NCI-H526 (cell line): Measurements from ENCODE around the gene DHX36.
A peak's percentile ranks its signal among the peaks of the same experiment; 100 is the strongest.

ENCODE experiments used
- DNase-seq, 2 experiments: peaks; one replicate each; lab custom pipeline; 2025; lab: John Stamatoyannopoulos, UW

Gene DHX36, protein sequence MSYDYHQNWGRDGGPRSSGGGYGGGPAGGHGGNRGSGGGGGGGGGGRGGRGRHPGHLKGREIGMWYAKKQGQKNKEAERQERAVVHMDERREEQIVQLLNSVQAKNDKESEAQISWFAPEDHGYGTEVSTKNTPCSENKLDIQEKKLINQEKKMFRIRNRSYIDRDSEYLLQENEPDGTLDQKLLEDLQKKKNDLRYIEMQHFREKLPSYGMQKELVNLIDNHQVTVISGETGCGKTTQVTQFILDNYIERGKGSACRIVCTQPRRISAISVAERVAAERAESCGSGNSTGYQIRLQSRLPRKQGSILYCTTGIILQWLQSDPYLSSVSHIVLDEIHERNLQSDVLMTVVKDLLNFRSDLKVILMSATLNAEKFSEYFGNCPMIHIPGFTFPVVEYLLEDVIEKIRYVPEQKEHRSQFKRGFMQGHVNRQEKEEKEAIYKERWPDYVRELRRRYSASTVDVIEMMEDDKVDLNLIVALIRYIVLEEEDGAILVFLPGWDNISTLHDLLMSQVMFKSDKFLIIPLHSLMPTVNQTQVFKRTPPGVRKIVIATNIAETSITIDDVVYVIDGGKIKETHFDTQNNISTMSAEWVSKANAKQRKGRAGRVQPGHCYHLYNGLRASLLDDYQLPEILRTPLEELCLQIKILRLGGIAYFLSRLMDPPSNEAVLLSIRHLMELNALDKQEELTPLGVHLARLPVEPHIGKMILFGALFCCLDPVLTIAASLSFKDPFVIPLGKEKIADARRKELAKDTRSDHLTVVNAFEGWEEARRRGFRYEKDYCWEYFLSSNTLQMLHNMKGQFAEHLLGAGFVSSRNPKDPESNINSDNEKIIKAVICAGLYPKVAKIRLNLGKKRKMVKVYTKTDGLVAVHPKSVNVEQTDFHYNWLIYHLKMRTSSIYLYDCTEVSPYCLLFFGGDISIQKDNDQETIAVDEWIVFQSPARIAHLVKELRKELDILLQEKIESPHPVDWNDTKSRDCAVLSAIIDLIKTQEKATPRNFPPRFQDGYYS

DNA sequence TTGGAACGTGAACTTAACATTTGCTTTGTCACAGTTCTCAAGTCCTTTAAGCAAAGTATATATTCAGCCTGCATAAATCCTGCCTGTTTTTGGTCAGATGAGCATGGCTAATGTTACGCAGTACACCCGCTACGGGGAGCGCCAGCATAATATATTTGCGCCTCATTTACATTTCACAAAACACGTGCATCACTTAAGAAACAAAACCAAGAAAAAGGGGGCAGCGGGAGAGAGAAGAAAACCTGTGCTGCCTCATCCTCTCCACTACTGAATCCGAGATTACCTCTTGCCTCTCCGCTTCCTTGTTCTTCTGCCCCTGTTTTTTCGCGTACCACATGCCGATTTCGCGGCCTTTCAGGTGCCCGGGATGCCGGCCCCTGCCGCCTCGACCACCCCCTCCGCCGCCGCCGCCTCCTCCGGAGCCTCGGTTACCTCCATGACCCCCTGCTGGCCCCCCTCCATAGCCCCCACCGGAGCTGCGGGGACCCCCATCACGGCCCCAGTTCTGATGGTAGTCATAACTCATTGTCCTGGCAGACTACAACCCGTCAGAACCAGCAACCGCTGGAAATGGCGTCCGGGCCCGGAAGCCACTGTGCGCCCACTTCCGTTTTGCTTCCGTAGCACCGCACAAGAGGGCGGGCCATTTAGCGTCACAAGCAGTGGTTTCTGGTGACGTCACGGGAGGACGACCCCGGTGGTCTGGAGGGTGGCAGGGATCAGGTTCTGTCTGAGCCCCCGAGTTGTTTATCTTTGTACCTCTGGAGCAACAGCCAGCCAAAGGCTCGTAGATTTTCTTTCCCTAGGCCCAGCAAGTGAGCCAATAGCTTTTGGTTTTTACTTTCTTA is at the start of gene DHX36:
Gene DHX36 (minus strand): TSS at position 597 of the 848 bp plus-strand sequence. CDS start 71 bp downstream, at position 526.
- peak; percentile 91 to 98 for DNase-seq

DNA sequence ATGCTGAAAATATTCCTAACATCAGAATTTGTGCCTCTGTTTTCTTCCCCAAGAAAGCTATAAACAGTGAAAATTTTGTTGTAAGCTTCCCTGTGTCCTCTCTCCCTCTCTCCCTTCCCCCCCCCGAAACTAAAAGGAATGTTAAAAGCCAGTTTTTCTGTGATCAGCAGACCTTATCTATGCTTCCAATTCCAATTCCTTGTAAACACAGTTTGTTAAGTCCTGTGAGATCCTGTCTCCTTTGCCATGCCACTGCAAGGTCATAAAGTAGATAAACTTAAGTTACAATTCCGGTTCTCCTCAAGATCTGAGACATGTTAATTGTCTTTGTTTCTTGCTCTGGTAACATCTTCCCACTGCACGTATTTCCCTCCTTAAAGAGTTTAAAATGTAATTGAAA is 42.9 kb upstream of the DHX36 start:
- DNase-seq: no peak

DNA sequence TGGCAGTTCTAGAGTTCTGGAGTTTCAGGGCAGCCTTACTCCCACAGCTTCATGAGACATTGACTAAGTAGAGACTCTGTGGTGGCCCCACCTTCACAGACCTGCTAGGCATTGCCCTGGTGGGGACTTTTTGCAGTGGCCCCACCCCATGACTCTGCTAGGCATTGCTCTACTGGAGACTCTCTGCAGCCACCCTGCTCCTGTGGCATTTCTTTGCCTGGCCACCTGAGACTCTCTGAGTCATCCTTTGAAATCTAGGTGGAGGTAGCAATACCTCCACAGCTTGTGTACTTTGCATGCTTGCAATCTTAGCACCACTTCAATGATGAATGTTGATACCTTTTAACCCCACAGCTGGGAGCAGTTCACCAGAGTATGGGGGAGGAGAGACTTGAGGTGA is 40.6 kb upstream of the DHX36 start:
- no peak for DNase-seq

DNA sequence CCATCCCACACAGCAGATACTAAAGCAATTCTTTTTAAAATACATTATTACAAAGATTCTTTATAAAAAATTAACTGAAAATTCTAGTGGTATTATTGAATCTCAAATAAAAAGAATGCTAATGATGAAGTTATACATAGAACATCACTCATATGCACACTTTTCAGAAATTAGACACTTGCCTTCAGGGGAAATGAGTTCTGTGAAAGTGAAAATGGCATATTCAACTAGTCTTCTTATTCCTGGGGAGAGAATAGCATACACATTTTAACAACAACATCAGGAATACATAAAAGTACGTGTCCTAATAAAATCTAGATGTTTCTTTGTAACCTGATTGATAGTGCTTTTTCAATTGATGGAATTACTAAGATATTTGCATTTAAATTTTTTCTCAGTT is 36.8 kb upstream of the DHX36 start:
- no peak for DNase-seq

DNA sequence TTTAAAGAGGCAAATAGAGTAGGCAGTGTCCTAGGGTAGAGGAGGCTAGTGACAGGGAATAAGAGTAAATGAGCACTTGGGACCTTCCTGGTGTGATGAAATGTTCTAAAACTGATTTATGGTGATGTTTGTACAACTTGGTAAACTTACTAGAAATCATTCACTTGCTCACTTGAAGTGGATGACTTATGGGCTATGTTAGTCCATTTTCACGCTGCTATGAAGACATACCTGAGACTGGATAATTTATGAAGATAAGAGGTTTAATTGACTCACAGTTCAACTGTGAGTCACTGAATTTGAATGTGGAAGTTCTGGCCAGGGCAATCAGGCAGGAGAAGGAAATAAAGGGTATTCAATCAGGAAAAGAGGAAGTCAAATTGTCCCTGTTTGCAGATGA is 31.7 kb upstream of the DHX36 start:
- no peak for DNase-seq

DNA sequence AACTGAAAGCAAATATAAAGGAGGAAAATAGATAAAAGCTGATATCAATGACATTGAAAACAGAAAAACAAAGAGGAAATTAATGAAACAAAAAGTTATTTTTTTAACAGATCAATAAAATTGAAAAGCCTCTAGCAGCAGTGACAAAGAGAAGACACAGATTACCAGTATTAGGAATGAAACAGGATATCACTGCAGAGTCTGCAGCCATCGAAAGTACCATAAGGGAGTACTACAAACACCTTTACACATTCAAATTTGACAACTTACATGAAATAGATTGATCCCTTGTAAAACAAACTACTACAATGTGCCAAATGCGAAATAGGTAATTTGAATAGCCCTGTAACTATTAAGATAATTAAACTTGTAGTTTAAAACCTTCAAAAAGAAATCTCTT is 24.9 kb upstream of the DHX36 start:
- no peak for DNase-seq

DNA sequence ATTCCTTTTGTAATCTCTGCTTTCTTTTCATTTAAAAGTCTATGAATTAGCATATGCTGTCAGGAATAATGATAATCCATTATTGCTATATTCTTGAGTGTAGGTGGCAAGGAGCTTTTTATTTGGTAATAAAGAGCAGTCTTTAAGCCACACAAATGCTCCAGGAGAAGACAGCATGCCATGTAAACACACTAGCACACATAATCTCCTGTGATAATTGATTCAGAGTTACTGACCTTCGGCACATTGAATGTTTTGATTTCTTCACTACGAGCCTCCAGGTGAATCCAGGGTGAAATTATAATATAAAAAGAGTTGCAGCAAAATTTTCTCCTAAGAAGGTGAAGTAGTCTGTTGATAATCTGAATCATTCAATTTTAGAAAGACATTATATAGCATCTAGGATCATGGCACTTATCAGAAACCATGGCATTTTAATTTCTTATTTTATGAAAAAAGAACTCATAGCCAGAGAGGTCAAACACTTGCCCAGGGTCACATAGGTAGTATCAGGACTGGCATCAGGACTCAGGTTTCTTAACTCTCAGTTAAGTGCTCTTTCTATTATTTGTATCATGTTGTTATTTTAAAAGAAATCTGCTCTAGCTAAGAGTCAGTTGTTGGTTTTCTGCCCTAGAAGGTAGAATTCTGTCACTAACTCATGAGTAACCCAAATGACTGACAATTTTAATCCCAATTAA is 21.3 kb upstream of the DHX36 start:
- DNase-seq: no peak

DNA sequence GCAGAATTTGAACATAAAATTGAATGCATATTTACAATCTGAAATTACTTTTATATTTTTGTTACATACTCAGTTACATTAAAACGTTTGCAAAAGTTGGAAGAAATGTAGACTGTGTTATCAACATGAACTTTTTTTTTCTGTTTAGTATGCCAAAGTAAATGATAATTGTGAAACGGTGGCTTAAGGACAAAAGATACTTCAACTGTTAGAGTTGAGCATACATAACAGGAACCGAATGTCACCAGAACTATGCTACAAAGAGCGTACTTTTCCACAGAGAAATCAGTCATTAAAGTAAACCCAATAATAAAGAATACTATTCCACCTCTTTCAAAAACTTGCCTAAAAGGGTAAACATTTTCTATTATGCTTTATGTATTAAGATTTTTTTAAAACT is 14.3 kb upstream of the DHX36 start:
- DNase-seq: no peak

DNA sequence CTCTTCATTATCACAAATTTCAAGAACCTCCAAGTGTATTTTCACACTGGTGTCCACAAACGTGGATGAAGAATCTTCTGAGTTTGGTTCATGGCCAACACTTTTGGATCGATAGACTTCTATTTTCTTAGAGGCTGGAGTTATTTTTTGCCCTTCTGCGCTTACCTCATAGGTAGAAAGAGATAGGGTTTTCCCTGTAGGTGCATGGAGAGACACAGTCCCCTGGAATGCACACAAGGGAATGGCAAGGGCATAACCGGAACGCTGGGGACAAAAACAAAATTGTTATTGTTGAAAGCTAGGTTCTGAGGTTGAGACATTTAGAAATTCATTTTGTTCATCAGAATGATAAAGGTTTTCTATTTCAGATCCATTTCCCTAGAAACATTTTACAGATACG is 13.7 kb upstream of the DHX36 start:
- no peak for DNase-seq

DNA sequence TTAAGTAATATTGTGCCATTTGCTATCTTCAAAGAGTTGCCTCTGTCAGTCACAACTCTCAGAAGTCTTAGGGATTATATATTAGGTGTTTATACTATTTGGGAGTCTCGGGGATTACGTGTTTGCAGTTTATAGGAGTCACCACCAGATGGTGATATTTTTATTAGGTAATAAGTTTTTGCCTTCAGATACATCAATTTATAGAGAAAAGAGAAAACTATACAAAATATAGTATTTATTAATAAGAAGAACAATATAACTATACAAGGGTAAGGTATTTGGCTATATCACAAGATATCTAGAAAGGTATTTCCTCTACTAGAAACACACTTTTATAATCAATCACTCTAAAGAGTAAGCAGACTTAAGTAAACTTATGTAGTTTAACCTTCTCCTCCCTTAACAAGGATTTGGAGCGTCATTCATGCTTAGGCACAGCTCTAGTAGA is 10.7 kb upstream of the DHX36 start:
- DNase-seq: peak; percentile 21 to 79

DNA sequence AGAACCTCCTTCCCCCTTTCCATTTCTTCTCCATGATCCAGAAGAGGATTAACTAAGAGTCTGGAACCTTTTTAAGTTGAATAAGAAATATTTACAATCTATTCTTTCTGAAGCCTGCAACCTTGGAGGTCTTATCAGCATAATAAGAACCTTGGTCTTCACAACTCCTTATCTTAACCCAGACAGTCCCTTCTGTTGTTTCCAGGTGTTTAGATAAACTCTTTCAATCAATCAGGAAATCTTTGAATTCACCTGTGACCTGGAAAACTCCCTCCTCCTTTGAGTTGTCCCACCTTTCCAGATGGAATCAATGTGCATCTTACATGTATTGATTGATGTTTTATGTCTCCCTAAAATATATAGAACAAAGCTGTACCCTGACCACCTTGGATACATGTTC is 3.6 kb upstream of the DHX36 start:
- DNase-seq: no peak

DNA sequence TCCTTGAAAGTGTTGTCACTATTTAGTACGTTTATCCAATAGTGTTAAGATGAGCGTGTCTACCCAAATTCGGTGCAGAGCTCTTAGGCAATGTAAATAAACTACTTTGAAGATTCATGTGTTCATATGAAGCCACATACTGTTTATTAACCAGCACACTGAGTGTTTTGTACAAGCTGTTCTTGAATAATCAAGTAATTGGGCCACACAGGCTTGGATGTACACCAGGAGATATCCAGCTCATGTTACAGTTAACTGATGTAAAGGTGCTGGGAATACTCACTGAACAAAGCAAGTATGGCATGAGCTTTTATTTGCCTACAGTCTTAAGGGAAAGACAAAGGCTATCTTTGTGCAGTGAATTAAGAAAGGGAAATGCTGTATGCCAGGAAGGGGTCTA is 632 bp upstream of the DHX36 start:
- peak; percentile 90 to 98 for DNase-seq

DNA sequence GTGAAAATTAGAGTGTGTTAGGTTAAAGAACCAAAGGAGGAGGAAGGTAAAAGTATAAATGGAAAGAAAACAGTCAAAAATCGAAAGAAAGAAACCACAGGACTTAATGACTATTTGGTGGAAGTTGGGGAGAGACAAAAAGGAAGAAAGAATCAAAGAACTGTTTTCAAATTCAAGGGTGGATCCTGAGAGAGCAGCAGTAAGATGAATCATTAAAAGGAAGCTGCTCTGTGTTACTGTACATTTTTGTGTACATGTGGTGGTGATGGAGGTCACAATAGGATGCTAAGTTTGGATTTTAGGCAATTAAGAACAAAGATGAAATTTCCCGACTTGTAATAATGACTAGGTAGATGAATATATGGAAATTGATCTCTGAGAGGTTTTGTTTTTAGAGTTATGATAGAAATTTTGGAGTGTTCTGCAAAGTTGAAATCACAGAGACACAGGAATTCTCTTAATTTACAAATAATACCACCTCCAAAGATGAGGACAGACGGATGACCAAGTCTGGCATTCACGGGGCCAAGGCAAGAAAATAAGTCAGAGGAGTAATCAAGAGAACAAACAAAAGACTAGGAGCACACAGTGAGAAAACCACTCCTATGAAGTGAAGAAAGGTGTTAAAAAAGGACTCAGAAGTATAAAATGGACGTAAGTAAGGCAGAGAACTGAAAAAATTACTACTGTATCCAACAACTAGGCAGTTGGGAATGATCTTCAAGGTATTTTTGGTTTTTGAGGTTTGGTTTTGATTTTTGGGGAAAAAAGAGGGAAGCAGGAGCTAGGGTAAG is 7.1 kb downstream of the DHX36 start:
- DNase-seq: no peak

DNA sequence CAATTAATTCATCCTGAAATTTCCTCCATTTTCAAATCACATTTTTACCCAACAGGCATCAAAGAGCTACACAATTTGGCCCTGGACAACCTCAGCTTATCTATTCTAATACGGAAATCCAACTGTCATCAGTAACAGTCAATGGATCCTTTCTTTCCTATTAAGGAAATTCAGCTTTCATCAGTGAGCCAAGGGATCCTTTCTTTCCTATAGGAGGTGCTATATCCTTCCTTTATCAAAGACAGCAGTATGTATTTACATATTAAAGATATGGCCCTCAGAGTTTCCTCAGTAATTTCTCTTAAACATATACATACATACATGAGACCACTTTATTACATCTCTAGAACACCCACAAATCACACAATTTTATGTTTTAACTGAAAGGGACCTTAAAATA is 10.1 kb downstream of the DHX36 start:
- peak; percentile 14 to 42 for DNase-seq

DNA sequence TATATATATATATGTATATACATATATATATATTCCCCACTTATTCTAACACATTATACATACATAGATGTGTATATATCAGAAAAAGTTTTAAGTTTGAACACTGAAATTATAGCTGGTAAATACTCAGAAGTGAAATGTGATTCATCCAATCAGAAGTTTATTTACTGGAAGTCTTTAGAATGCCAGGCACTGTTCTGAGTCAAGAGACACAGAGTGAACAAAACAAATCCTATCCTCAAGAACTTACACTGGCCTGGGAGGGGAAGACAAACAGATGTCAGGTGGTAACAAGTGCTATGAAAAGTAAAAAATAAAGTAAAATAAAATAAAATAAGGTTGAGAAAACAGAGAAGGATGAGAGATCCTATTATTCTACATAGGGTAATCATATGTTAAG is 13.4 kb downstream of the DHX36 start:
- no peak for DNase-seq

DNA sequence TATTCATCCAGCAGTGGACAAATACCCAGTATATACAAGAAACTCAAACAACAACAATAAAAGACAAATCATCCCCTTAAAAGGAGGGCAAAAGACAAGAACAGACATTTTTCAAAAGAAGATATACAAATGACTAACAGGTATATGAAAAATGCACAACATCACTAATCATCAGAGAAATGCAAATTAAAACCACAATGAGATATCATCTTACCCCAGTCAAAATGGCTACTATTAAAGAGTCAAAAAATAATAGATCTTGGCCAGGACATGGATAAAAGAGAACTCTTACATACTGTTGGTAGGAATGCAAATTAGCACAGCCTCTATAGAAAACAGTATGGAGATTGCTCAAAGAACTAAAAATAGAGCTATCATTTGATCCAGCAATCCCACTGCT is 16.9 kb downstream of the DHX36 start:
- peak; percentile 49 to 66 for DNase-seq

DNA sequence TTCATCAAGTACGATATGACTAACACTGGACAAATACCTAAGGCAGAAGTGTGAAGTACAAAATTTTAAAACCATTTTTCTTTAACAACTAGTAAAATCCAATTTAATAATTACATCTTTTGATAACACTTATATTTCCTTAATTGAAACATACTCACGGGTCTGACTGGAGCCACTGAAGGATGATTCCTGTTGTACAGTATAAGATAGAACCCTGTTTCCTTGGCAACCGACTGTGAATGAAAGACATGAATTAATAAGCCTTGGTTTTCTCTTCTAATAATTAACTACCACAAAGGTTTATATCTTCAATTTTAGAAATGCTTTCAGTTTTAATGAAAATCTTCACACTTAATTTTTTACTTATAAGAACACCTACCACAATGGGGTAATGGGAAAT is 19.4 kb downstream of the DHX36 start:
- no peak for DNase-seq

DNA sequence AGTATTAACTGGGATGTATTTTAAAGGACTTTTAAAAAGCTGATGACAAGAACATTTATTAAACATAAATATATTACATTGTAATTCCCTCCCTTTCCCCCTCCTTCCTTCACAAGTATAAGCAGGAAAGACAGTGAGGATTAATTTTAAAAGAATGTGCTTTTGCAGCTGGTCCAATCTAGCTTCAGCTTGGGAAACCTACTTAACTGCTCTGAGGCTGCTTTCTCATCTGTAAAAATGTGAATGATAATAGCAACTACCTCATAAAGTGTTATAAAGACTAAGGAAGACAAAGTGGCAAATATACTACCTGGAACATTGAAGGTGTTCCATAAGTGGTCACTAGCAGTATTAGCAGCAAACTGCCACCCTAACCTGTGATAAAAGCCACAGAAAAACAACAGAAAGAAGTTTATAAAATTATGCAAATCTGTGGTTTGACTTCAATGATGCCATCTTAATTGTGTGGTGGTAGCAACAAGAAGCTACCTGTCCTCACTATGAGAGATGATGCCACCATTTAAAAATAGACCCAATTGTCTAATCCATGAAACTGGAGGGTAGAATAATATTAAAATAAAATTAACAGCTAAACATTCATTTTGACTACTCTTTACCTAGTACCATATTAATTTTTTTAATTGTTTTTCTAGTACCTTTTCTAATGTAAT is 20.0 kb downstream of the DHX36 start:
- peak; percentile 36 to 37 for DNase-seq

DNA sequence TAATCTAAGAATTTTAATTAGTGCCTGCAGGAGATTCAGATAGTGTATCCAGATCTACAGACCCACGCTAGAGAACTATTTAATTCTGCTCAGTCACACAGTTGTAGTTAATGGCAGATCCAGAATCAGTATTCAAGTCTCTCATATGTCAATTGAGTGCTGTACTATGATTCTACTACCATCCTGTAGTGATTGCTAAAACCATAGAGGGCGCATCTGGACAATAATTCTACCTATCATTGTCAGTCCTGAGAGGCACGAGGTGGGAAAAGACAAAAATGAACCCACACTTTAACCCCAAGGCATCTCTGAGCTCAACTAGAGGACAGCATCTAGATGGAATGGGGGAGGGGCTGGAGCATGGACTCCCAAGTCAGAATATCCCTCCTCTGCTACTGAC is 22.7 kb downstream of the DHX36 start:
- DNase-seq: peak in 1 of 2 experiments; percentile 7

DNA sequence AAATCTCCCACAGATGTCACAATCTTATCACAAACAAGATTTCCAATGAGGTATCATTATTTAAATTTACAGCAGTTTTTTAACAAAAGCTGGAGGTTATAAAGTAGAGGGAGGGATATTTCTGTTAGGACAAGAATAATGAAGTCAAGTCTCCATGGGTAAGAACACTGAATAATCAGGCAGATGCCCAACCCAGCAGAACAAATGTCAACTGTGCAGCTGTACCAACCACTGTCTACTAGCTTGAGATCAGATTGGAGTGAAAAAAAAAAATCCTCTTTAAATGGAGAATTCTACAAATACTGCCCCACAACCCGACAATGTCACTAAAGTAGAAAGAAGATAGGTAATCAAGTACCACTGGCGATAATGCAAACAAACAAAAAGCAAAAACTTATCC is 30.3 kb downstream of the DHX36 start:
- no peak for DNase-seq
